Activated CD4-positive, alpha-beta T cell treated with anti-CD3 and anti-CD28 coated beads, Interleukin-2, amount 50 U/mL, for 24 hours (primary cell): ENCODE results near the gene LRP6.

ENCODE experiments used
- DNase-seq, 2 donors: peaks; one replicate each; pipeline ENCODE4 v3.0.0-alpha.2; 2020; ENCODE audit warnings: low read depth in 1 of 2, low spot score in 1 of 2

Gene LRP6

DNA sequence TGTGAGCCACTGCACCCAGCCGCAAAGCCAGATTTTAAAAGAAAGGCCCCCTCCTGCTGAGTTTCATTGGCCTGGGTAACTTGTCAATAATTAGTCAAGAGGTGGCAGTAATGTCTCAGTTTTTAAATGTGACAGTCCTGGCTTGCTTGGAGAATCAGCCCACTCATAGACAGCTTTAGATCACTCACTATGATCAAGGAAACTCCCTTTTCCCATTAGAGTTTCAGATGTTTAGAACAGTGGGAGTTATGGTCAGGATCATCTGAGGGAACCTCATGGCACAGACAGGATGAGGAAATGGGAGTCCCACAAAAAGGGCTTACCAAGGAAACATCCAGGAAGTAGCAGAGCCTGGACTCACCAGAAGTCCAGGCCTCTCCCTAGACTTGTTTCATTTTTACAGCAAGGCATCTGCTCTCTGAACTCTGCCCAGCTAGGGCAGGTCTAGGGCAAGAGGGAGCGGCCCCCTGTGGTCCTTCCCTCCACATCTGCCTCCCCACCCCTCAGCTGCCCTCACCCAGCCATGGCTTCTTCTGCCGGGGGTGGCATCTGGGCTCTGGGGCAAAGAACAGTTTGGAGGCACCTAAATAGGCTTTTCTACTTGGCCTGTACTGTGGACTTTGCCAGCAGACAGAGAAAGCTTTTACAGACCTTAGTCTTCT is 184.9 kb downstream of the LRP6 start:
- no peak for DNase-seq

DNA sequence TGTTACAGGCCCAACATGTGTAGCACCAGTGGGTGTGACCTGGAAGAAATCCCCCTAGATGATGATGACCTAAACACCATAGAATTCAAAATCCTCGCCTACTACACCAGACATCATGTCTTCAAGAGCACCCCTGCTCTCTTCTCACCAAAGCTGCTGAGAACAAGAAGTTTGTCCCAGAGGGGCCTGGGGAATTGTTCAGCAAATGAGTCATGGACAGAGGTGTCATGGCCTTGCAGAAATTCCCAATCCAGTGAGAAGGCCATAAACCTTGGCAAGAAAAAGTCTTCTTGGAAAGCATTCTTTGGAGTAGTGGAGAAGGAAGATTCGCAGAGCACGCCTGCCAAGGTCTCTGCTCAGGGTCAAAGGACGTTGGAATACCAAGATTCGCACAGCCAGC is 187.6 kb downstream of the LRP6 start:
- no peak for DNase-seq

- peak in 1 of 2 donors; percentile 22 for DNase-seq
These were observed 194.6 kb downstream of the LRP6 start for GRCh38 chr12:12072064-12072760.

DNA sequence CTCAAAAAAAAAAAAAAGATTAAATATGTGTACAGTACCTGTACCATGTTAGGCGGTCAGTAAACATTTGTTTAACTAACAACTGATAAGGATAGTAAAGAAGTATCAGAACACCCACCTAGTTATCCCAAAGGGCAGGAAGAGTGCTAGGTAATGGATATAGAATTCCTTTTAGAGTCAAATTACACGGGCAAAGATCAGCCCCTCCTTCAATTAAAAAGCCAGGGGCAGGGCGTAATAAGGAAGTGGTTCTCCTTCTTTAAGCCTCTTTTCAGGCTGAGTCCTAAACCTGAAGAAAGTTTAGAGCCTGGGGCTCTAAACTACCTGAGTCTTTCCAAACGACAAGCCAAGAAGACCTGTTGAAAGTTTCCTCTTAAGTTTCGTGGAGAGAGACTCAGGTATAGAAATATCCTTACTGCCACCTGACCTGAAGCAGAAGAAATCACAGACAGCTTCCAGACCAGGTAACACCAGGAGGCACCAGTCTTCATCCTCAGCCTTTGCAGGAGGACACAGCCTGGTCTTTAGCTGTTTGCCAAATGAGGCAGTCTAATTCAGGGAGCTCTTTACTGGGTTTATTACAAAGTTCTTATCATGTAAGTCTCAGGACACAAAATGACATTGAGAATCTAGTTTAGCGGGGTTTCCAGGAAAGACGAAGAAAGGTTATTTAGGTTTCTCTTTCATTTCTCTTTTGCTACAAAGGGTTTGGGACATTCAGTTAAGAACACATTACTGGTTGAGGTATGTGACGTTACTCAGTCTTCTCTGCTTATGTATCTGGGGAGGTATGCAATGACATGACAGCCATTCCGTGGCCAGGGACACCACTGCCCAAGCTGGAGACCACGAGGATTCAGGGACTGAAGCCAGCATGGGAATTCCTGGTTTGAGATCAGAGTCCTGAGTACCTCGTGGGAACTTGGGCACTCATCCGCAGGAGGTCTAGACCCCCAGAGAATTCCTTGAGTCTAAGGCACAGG is 195.9 kb downstream of the LRP6 start, which contains the start of gene BCL2L14:
TSS of gene BCL2L14 (plus strand) at position 266 of the 983 bp plus-strand sequence. CDS start 8,367 bp downstream, outside the sequence.
- peak in 1 of 2 donors; percentile 9 for DNase-seq

GRCh38 chr12:12069821-12070548 is 196.9 kb downstream of the LRP6 start:
- no peak for DNase-seq

DNA sequence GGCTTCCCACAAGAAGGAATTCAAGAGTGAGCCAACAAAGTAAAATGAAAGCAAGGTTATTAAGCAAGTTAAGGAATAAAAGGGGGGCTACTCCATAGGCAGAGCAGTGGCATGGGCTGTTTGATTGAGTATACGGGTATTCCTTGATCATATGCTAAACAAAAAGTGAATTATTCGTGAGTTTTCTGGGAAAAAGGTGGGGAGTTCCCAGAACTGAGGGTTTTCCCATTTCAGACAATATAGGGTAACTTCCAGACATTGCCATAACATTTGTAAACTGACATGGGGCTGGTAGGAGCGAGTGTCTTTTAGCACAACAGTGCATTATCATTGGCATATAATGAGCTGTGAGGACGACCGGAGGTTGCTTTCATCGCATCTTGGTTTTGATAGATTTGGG is 198.1 kb downstream of the LRP6 start:
- no peak for DNase-seq
